NCI-H1930 (cell line): ENCODE measurements around the gene AGR3.

Experiments used
- DNase-seq, 2 experiments: peaks; one replicate each; lab custom pipeline; 2025; lab: John Stamatoyannopoulos, UW

Gene AGR3

GRCh38 chr7:16833373-16833772 is 48.4 kb downstream of the AGR3 start:
- no peak for DNase-seq

GRCh38 chr7:16826060-16826459 is 55.7 kb downstream of the AGR3 start:
- DNase-seq: no peak

DNA sequence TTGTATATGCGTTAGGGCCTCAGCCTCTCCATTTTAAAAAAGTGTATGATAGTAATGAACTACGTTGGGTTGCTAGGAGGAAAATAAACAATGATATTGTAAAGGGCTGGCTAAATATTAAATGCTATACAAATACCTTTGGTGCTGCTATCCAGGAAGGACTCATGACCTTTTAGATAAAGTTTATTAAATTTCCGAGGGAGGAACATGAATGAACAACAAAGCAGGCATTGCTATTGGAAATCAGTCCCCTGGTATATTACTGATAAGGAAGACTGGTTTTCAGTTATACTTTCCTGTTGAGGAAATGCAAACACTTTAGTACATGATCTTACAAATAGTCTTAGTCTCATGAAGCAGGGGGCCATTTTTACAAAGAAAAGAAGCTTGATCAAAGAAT is 59.8 kb downstream of the AGR3 start:
- no peak for DNase-seq

GRCh38 chr7:16818732-16819131 is 63.1 kb downstream of the AGR3 start:
- no peak for DNase-seq

DNA sequence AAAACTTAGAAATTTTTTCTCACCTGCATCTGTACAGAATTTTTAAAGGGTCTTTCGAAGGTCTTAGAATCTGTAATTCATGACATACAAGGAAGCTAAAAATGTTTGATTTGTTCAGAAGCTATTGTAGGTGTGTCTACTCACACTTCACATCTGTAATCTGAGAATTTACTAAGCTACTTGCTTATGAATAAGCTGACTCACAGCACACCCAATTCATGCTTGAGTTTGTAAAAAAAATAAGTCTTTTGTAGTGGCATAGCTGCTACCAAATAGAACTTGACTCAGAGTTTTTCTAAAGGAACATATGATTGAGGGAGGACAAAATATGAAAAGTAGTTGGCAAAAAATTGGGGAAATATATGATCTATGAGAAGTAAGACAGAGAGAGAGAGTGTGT is 64.2 kb downstream of the AGR3 start:
- no peak for DNase-seq

GRCh38 chr7:16816824-16817223 is 65.0 kb downstream of the AGR3 start:
- no peak for DNase-seq

GRCh38 chr7:16815001-16815400 is 66.8 kb downstream of the AGR3 start:
- DNase-seq: no peak

DNA sequence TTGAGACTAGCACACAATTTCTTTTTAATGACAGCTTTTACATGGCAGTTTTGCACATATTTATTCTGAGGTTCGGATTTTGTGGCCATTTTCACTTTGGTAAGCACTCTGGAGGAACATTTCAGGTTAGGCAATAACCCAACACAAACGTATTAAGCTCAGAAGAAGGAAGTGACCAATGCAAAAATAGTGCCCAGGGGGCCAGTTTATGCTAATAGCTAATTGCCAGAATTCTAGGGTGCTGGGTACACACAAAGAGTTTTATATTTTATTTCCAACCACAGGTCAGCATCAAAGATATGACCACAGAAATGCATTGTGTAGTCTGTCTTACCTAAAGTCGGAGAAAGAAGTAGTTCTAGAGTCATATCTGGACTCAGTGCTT is 68.6 kb downstream of the AGR3 start:
- no peak for DNase-seq

DNA sequence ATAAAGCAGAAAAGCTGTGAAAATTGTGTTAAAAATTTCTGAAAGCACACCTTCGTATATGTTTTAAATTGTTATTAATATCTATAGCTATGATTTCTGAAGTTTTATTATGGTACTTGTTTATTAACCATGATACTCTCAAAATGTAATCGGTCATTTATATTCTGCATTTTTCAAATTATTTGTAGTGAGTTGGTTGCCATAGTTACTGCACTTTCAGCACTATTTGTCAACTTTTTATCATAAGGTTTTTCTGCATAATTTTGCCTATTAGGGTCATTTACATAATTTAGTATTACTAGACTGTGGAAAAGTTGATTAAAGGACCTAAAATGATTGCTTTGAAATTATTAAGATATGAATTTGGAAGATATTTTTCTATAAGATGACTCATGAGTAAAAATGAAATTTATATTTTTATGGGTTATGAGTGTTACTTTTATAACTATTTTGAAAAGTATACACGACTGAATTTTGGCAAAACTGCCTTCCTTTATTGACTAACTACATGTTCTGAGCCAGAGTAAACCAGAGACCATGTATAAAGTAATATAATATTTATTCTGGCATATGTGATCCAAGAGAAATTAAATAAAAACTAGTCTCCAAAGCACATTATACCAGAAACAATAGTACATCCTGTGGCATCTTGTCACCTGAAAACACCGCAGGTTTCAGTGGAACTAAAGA is 69.1 kb downstream of the AGR3 start:
- no peak for DNase-seq

- DNase-seq: no peak
Measured at GRCh38 chr7:16811551-16811950, 70.2 kb downstream of the AGR3 start.

DNA sequence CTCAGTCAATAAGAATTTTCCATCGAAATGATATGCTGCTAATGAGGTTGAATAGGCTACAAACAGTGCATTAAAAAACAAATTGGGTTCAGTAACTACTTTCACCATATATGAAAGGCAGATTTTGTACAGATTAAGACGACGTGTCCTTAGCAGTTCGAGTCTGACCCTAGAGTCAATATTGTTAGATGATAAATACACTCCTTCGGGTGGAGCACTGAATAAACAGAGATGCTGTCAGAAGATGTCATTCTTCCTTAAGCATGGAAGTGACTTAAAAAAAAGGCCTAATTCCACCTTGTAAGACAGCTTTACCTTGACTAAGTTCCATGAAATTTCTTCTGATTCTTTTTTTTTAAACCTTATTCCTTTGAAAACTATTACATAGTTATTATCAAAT is 71.2 kb downstream of the AGR3 start:
- DNase-seq: no peak

GRCh38 chr7:16810112-16810511 is 71.7 kb downstream of the AGR3 start:
- DNase-seq: no peak
